Measurements from ENCODE around the gene PCNX2. TPM values are rescaled to one million over a fixed set of nuclear protein-coding genes. Genes with fewer than 3 reads are reported as not detected.

PCNX2 gene
- total and polyA plus RNA-seq, 2 donors (not counting 3 experiments of a cell fraction or from before 2014, with no cell fraction given), result 6.6 to 11.0 TPM

- ChIA-PET POLR2A (no interaction called here), CTCF (interaction anchor here (1.1 kb wide), 1 partner anchor 16 kb away, joined by 3 read pairs; no protein-coding TSS in a partner anchor)
- H3K4me2 ChIP-seq (ENCODE audit: insufficient read depth, low read length), result no peak overlapping the region
- TF ChIP-seq MAX (IDR thresholded peaks at IDR 0.05; ENCODE audit: insufficient read depth, insufficient read length) (no peak), EZH2 (IDR thresholded peaks at IDR 0.05; ENCODE audit: borderline replicate concordance, low read depth, low read length, severe bottlenecking) (no peak), MYC (IDR thresholded peaks at IDR 0.05; ENCODE audit: low read depth, low read length) (no peak), JUN (IDR thresholded peaks at IDR 0.05; ENCODE audit: borderline replicate concordance, insufficient read depth, insufficient read length, low read depth) (no peak), POLR2AphosphoS5 (IDR thresholded peaks at IDR 0.05; ENCODE audit: insufficient read depth, low read depth, low read length) (no peak), CTCF (IDR thresholded peaks at IDR 0.05; ENCODE audit: extremely low read depth in 1 of 2, insufficient read depth in 1 of 2, low read depth in 1 of 2, low read length in 2 of 2) (no peak), FOS (IDR thresholded peaks at IDR 0.05; ENCODE audit: borderline replicate concordance, insufficient read depth, low read length) (no peak)
- H3K36me3 ChIP-seq (ENCODE audit: control insufficient read depth in 2 of 2, extremely low read depth in 1 of 2, insufficient read depth in 2 of 2, low read length in 2 of 2), result no peaks in the 10 kb centered on the region
- H3K27ac ChIP-seq (ENCODE audit: insufficient read depth, low read depth, low read length), result no peak overlapping the region
- dilution Hi-C loops (cut with MboI; ENCODE audit: extremely low pct_ligation_motif_present, low sequenced_read_pairs), result no loop called here
- no peak overlapping the region for H2AFZ ChIP-seq (ENCODE audit: low read depth, low read length)
- H3K9ac ChIP-seq (replicated peaks; ENCODE audit: extremely low read depth, insufficient read depth, low read length), result no peak overlapping the region
- intact Hi-C loops (cut with micrococcal nuclease), result no loop called here
- no peaks in the 10 kb centered on the region for H3K4me1 ChIP-seq (ENCODE audit: control insufficient read depth, extremely low read depth, insufficient read depth, low read length)
- DNase-seq (ENCODE audit: low read depth, low spot score) (no peak), FAIRE-seq (no peak)
- no peaks in the 10 kb centered on the region for H3K27me3 ChIP-seq (ENCODE audit: control insufficient read depth in 2 of 2, insufficient read depth in 2 of 2, low read length in 2 of 2)
- no peak overlapping the region for H3K4me3 ChIP-seq (replicated peaks in 1 of 3; ENCODE audit: insufficient read depth in 1 of 3, low read depth in 1 of 3, low read length in 3 of 3)
- BruUV-seq (replicated peaks), result no TSS peak
- H3K9me1 ChIP-seq (replicated peaks; ENCODE audit: control insufficient read depth, extremely low read depth, insufficient read depth, low read length), result no peaks in the 10 kb centered on the region
- H4K20me1 ChIP-seq (replicated peaks; ENCODE audit: control insufficient read depth, extremely low read depth, insufficient read depth, low read length), result no peaks in the 10 kb centered on the region
- H3K79me2 ChIP-seq (ENCODE audit: control insufficient read depth, insufficient read depth, low read length), result no peaks in the 10 kb centered on the region
- no peaks in the 10 kb centered on the region for H3K9me3 ChIP-seq (replicated peaks; ENCODE audit: control insufficient read depth, insufficient read depth, low read length)
These were observed 256.9 kb downstream of the PCNX2 start for GRCh38 chr1:233038581-233038980.
